ENCODE results near the gene RAPGEF5.

DNA sequence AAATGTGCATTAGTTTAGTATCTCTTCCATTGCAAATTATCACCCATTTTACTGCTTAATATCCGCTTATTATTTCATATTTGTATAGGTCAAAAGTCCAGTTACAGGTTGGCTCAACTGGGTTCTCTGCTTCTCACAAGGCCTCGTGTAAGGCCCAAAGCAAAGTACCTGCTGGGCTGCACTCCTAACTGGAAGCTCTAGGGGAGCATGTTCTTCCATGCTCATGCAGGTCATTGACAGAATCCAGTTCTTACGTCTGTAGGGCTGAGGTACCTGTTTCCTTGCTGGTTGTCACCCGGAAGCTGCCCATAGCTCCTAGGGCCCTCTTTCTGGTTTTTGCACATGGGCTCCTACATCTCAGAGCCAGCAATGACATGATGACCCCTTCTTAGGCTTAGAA, 79.6 kb downstream of the RAPGEF5 start:
- TF ChIP-seq, protein P1, sequence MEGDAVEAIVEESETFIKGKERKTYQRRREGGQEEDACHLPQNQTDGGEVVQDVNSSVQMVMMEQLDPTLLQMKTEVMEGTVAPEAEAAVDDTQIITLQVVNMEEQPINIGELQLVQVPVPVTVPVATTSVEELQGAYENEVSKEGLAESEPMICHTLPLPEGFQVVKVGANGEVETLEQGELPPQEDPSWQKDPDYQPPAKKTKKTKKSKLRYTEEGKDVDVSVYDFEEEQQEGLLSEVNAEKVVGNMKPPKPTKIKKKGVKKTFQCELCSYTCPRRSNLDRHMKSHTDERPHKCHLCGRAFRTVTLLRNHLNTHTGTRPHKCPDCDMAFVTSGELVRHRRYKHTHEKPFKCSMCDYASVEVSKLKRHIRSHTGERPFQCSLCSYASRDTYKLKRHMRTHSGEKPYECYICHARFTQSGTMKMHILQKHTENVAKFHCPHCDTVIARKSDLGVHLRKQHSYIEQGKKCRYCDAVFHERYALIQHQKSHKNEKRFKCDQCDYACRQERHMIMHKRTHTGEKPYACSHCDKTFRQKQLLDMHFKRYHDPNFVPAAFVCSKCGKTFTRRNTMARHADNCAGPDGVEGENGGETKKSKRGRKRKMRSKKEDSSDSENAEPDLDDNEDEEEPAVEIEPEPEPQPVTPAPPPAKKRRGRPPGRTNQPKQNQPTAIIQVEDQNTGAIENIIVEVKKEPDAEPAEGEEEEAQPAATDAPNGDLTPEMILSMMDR (IDR thresholded peaks at IDR 0.05; ENCODE audit: low read length), result no peak
- TF ChIP-seq EZH2 (optimal IDR thresholded peaks at IDR 0.05; ENCODE audit: low read depth, low read length) (no peak), EZH2phosphoT487 (IDR thresholded peaks at IDR 0.05; ENCODE audit: low read length) (no peak)
